HEK293T (cell line): Measurements from ENCODE around the gene CFAP74.

Experiments used
- CTCF ChIA-PET: fragments of 350-600 bp; formaldehyde crosslinking; extraction: SDS; loops from one replicate; lab custom pipeline; 2021; ENCODE audit warnings: antibody characterized with exemption, inconsistent platforms; lab: Yijun Ruan, JAX
- POLR2A ChIA-PET: fragments of 350-600 bp; formaldehyde crosslinking; extraction: SDS; loops from one replicate; lab custom pipeline; 2020; ENCODE audit warnings: antibody characterized with exemption, inconsistent platforms; lab: Yijun Ruan, JAX
- DNase-seq: peaks from one replicate; pipeline ENCODE4 v3.0.0; 2012; ENCODE audit warnings: mixed read lengths; ENCODE audit errors: extremely low spot score
- ARNT ChIP-seq: fragments of 450-650 bp; IDR thresholded peaks from 2 replicates; pipeline ENCODE4 v1.6.1; 2017; ENCODE audit warnings: mild to moderate bottlenecking
- BHLHE40 ChIP-seq: fragments of 450-650 bp; IDR thresholded peaks from 2 replicates; pipeline ENCODE4 v1.6.1; 2016; ENCODE audit warnings: mild to moderate bottlenecking, moderate library complexity, borderline replicate concordance
- CTBP1 ChIP-seq: fragments of 450-650 bp; IDR thresholded peaks from 2 replicates; pipeline ENCODE4 v1.6.1; 2016; ENCODE audit warnings: borderline replicate concordance
- ELF4 ChIP-seq: fragments of 450-650 bp; IDR thresholded peaks from 2 replicates; pipeline ENCODE4 v1.6.1; 2017; ENCODE audit warnings: antibody characterized with exemption
- FOXA1 ChIP-seq: fragments of 450-650 bp; IDR thresholded peaks from 2 replicates; pipeline ENCODE4 v1.6.1; 2016; ENCODE audit warnings: mild to moderate bottlenecking
- FOXK2 ChIP-seq: fragments of 450-650 bp; IDR thresholded peaks from 2 replicates; pipeline ENCODE4 v1.6.1; 2016; ENCODE audit warnings: mild to moderate bottlenecking
- FOXM1 ChIP-seq: fragments of 450-650 bp; IDR thresholded peaks from 2 replicates; pipeline ENCODE4 v1.6.1; 2017; ENCODE audit warnings: mild to moderate bottlenecking, borderline replicate concordance
- HDGF ChIP-seq: fragments of 450-650 bp; IDR thresholded peaks from 2 replicates; pipeline ENCODE4 v1.6.1; 2017; ENCODE audit warnings: antibody characterized with exemption, borderline replicate concordance
- L3MBTL2 ChIP-seq: fragments of 450-650 bp; conservative IDR thresholded peaks from 2 replicates; pipeline ENCODE4 v1.6.1; 2016; ENCODE audit warnings: mild to moderate bottlenecking
- LEF1 ChIP-seq: fragments of 450-650 bp; IDR thresholded peaks from 2 replicates; pipeline ENCODE4 v1.6.1; 2017; ENCODE audit warnings: mild to moderate bottlenecking, borderline replicate concordance
- NFRKB ChIP-seq: fragments of 450-650 bp; IDR thresholded peaks from 2 replicates; pipeline ENCODE4 v1.6.1; 2016; ENCODE audit warnings: mild to moderate bottlenecking, moderate library complexity
- SP1 ChIP-seq: fragments of 450-650 bp; IDR thresholded peaks from 2 replicates; pipeline ENCODE4 v1.6.1; 2017
- SUZ12 ChIP-seq: fragments of 450-650 bp; IDR thresholded peaks from 2 replicates; pipeline ENCODE4 v1.6.1; 2016; ENCODE audit warnings: mild to moderate bottlenecking
- TARDBP ChIP-seq: fragments of 450-650 bp; IDR thresholded peaks from 2 replicates; pipeline ENCODE4 v1.6.1; 2016
- ZNF384 ChIP-seq: fragments of 450-650 bp; IDR thresholded peaks from 2 replicates; pipeline ENCODE4 v1.6.1; 2016
- TF ChIP-seq, protein P1 (sequence below): fragments of 450-650 bp; IDR thresholded peaks from 2 replicates; pipeline ENCODE4 v1.6.1; 2016

The CFAP74 gene

DNA sequence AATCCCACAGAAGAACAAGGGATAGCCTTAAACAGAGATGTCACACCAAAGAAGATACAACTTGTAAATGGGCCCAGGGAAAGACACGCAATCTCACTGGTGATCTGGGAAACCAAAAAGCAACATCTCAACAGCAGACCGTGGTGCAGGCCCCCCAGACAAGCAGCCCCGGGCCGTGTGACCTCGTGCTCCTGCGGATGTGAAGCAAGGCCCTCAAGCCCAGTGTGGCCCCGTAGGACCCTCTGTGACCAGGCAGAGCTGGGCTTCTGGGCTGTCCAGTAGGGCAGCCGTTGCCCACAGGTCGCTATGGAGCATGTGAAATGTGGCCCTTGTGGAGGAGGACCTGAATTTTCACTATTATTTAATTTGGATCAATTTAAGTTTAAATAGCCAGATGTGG lies 49.6 kb downstream of the CFAP74 start:
- no peak for DNase-seq
- ChIA-PET CTCF (interaction anchor here (2.1 kb wide), 1 partner anchor 10 kb away, joined by 7 read pairs; no protein-coding TSS in a partner anchor), POLR2A (no interaction called here)
- TF ChIP-seq ZNF384, result no peak
- no peak for TF ChIP-seq CTBP1
- TF ChIP-seq, protein P1, sequence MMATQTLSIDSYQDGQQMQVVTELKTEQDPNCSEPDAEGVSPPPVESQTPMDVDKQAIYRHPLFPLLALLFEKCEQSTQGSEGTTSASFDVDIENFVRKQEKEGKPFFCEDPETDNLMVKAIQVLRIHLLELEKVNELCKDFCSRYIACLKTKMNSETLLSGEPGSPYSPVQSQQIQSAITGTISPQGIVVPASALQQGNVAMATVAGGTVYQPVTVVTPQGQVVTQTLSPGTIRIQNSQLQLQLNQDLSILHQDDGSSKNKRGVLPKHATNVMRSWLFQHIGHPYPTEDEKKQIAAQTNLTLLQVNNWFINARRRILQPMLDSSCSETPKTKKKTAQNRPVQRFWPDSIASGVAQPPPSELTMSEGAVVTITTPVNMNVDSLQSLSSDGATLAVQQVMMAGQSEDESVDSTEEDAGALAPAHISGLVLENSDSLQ, result no peak
- TF ChIP-seq BHLHE40, result no peak
- TF ChIP-seq ARNT, result no peak
- no peak for TF ChIP-seq L3MBTL2
- TF ChIP-seq HDGF, result no peak
- no peak for TF ChIP-seq TARDBP
- TF ChIP-seq SP1, result no peak
- no peak for TF ChIP-seq FOXK2
- TF ChIP-seq SUZ12, result no peak
- TF ChIP-seq NFRKB, result no peak
- no peak for TF ChIP-seq LEF1
- TF ChIP-seq ELF4, result no peak
- TF ChIP-seq FOXM1, result no peak
- no peak for TF ChIP-seq FOXA1

DNA sequence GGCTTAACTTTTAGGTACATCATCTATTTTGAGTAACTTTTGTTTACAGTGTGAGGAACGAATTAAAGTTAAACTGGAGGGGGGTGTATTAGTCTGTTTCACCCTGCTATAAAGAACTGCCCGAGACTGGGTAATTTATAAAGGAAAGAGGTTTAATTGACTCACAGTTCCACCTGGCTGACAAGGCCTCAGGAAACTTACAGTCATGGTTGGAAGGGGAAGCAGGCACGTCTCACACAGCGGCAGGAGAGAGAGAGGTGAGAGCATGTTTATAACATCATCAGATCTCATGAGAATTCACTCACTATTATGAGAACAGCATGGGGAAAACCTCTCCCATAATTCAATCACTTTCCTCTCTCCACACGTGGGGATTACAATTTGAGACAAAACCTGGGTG lies 52.6 kb downstream of the CFAP74 start:
- POLR2A ChIA-PET, result no interaction called here

DNA sequence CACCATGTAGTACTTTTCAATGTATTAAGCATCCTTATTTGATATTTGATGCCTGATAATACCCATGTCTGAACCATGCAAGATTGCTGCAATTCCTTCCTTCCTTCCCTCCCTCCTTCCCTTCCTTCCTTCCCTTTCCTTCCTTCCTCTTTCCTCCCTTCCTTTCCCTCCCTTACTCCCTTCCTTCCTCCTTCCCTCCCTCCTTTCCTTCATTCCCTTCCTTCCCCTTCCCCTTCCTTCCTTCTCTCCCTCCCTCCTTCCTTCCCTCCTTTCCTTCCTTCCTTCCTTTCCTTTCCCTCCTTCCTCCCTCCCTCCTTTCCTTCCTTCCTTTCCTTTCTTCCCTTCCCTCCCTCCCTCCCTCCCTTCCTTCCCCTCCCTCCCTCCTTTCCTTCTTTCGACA lies 54.8 kb downstream of the CFAP74 start:
- TF ChIP-seq FOXA1 (no peak), ELF4 (no peak), NFRKB (no peak), FOXK2 (no peak), SUZ12 (no peak), HDGF (no peak), FOXM1 (no peak), BHLHE40 (no peak), SP1 (no peak), ZNF384 (no peak), TARDBP (no peak), L3MBTL2 (no peak)
- ChIA-PET CTCF (interaction anchor here (1.3 kb wide), 1 partner anchor 98 kb away, joined by 4 read pairs; no protein-coding TSS in a partner anchor), POLR2A (no interaction called here)
- DNase-seq, result no peak

More for the DNA sequence above, 52.6 kb downstream of the CFAP74 start:
- CTCF ChIA-PET, result no interaction called here
- no peak for DNase-seq
- TF ChIP-seq SUZ12 (no peak), TARDBP (no peak), SP1 (no peak), LEF1 (no peak), FOXA1 (no peak), CTBP1 (no peak), ARNT (no peak), HDGF (no peak), BHLHE40 (no peak), ZNF384 (no peak), FOXK2 (no peak), FOXM1 (no peak), L3MBTL2 (no peak), NFRKB (no peak)
- TF ChIP-seq, protein P1, result no peak

DNA sequence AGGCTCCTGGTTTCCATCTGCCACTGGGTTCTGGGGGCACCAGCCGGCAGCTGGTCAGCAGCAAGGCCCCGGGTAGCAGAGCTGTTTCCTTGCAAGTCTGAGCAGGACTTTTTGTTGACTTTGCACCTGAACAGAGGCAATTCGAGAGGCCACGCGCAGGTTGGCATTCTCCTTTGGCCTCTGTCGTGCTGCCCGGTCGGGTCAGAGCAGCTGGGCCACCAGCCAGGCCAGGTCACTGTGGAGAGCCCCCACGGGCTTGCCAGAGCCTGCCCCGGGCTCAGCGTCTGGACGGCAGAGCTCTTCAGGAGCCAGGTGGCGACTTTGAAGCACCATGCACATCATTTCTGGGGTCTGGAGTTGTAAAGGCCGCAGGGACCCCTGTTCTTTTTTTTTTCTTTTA lies 56.1 kb downstream of the CFAP74 start:
- TF ChIP-seq FOXM1, result no peak
- TF ChIP-seq TARDBP, result no peak
- TF ChIP-seq FOXK2, result no peak
- no peak for DNase-seq
- CTCF ChIA-PET, result interaction anchor here (0.6 to 1.5 kb wide), 3 partner anchors 92 to 99 kb away, joined by 3 to 8 read pairs (median 4); no protein-coding TSS in a partner anchor
- POLR2A ChIA-PET, result no interaction called here

DNA sequence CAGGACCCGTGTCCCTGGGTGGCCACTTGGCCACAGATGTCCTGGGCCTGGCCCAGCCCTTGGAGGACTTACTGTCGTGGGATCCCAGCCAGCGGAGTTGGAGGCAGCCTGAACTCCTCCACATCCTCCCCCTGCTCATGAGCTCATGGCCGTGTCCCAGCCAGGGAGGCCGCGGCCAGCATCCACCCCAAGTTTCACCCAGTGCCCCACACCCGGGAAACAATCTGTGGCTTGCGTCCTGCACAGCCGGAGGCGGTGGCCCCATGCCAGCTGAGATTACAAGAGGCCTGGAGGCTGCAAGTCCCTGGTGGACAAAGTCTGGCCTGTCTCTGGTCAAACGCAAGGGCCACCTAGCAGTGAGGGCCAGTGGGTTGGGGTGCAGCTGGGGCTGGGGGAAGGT lies 57.0 kb downstream of the CFAP74 start:
- TF ChIP-seq CTBP1 (no peak), BHLHE40 (no peak), ARNT (no peak), LEF1 (no peak), FOXK2 (no peak), FOXA1 (no peak), SP1 (no peak), ELF4 (no peak), L3MBTL2 (no peak), SUZ12 (no peak), ZNF384 (no peak), NFRKB (no peak), TARDBP (no peak)
- TF ChIP-seq, protein P1, result no peak
- DNase-seq, result no peak
- ChIA-PET CTCF (interaction anchor here (1.5 kb wide), 1 partner anchor 98 kb away, joined by 8 read pairs; no protein-coding TSS in a partner anchor), POLR2A (interaction anchor here (0.8 kb wide), 1 partner anchor 98 kb away, joined by 3 read pairs; no protein-coding TSS in a partner anchor)

DNA sequence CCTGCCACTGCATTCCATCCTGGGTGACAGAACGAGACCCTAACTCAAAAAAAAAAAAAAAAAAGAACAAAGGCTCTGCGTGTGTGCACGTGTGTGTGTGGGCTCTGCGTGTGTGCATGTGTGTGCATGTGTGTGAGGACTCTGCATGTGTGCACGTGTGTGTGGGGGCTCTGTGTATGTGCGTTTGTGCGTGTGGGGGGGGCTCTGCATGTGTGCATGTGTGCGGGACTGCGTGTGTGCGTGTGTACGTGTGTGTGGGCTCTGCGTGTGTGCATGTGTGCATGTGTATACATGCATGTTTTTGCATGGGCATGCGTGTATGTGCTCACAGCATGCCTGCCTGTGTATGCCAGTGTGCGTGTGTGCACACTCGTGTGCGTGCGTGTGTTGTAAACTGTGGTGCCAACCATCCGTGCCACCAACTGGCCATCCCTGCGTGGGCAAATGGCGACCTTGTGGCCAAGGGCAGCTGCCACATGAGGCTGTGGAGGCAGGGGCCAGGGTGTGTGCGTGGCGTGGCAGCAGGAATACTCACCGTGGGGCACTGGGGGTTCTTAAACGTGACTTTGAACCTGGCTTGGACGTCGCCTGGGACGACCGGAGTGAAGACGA lies 57.7 kb downstream of the CFAP74 start:
- ChIA-PET CTCF (interaction anchor here (0.6 to 1.5 kb wide), 2 partner anchors 99 to 411 kb away, joined by 4 to 8 read pairs; no protein-coding TSS in a partner anchor), POLR2A (interaction anchor here (0.8 kb wide), 1 partner anchor 99 kb away, joined by 3 read pairs; no protein-coding TSS in a partner anchor)
- DNase-seq, result no peak
- TF ChIP-seq FOXM1 (no peak), ZNF384 (no peak), SP1 (no peak), BHLHE40 (no peak), CTBP1 (no peak), SUZ12 (no peak), NFRKB (no peak), FOXK2 (no peak)
- TF ChIP-seq, protein P1, result no peak
